Measurements from ENCODE around the gene CHRNA7.

CHRNA7 gene

DNA sequence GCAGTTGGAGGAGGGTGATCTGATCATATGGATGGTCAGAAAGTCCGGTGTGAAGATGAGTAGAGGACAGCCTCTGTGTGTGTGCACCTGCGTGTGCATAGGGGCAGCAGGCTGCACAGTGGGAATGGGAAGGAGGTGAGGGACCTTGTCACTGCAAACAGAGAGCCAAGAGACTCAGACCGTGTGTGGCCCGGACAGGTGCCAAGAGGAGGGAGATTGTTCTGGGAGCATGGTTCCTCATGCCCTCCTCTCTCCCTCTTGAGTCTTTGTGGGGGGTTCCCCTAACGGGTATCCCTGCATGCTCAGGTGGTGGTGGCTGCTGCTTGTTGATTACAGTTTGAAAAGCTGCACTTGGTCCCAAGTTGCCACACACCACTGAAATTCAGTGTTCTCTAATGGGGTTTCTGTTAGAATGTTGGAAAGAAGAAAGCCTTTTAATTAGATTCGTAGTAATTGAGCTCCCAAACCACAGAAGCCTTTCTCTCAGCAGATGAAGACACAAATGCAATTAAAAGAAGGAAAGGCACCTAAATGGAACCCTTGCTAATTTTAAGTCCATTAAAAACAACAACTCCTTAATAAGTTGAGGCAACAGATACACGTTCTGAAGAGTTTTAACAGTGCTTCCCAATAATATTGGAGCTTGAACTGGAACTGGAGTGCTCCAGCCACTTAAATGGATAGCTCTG is 68.9 kb downstream of the CHRNA7 start:
- Histone ChIP-seq H3K9ac (ENCODE audit: insufficient read length, low read depth) (no peak overlapping the region), H3K4me1 (ENCODE audit: insufficient read depth, insufficient read length) (peaks cover 5% of the 10 kb centered on the region), H3K36me3 (ENCODE audit: insufficient read depth, insufficient read length, low read length) (no peaks in the 10 kb centered on the region), H3K27me3 (ENCODE audit: insufficient read depth, insufficient read length) (no peaks in the 10 kb centered on the region), H3K4me3 (ENCODE audit: insufficient read length, low read depth) (no peak overlapping the region), H3K9me3 (ENCODE audit: insufficient read depth, low read length) (no peaks in the 10 kb centered on the region)
- TF ChIP-seq YY1 (IDR thresholded peaks at IDR 0.05; ENCODE audit: insufficient read depth, insufficient read length) (no peak), SUZ12 (IDR thresholded peaks at IDR 0.05; ENCODE audit: extremely low read depth, insufficient read depth, insufficient read length) (no peak), ZNF274 (IDR thresholded peaks at IDR 0.05; ENCODE audit: low read depth, low read length) (no peak)
- DNase-seq (ENCODE audit: low read depth, low spot score), result no peak

DNA sequence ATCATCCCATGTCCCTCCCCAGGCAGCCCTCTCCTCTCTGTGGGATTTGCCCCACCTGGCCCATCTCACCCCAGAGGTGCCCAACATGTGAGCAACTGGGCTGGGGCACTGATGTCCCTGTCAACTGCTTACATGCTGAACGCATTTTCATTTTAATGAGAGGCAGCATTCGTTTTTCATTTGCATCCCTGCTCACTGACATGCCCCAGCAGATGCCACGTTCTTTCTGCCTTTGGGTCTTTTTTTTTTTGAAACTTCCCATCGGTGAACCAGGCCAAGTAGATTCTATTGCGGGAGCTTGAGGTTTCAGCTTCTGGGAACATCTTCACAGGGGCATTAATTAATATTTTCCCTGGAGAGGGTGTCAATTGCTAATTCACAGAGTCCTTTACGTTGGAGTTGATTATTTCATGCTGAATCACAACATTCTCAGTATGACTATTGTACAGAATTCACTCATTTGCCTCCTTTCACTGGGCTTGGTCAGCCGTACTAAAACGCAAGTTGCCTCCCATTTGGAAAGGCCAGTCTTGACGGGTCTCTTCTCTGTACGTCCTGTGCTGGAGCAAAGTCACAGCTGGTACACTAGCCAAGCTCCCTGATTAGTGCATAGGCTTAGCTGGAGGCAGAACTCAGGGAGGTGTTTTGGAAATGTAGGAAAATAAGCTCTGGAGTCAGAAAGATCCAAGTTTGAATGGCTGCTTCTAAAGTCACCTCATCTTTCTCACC is 69.8 kb downstream of the CHRNA7 start:
- Histone ChIP-seq H3K9ac (ENCODE audit: insufficient read length, low read depth) (no peak overlapping the region), H3K4me1 (ENCODE audit: insufficient read depth, insufficient read length) (peaks cover 5% of the 10 kb centered on the region), H3K36me3 (ENCODE audit: insufficient read depth, insufficient read length, low read length) (no peaks in the 10 kb centered on the region), H3K27me3 (ENCODE audit: insufficient read depth, insufficient read length) (no peaks in the 10 kb centered on the region), H3K9me3 (ENCODE audit: insufficient read depth, low read length) (no peaks in the 10 kb centered on the region), H3K4me3 (ENCODE audit: insufficient read length, low read depth) (no peak overlapping the region)
- no peak for DNase-seq (ENCODE audit: low read depth, low spot score)
- no peak for TF ChIP-seq SUZ12 (IDR thresholded peaks at IDR 0.05; ENCODE audit: extremely low read depth, insufficient read depth, insufficient read length)

DNA sequence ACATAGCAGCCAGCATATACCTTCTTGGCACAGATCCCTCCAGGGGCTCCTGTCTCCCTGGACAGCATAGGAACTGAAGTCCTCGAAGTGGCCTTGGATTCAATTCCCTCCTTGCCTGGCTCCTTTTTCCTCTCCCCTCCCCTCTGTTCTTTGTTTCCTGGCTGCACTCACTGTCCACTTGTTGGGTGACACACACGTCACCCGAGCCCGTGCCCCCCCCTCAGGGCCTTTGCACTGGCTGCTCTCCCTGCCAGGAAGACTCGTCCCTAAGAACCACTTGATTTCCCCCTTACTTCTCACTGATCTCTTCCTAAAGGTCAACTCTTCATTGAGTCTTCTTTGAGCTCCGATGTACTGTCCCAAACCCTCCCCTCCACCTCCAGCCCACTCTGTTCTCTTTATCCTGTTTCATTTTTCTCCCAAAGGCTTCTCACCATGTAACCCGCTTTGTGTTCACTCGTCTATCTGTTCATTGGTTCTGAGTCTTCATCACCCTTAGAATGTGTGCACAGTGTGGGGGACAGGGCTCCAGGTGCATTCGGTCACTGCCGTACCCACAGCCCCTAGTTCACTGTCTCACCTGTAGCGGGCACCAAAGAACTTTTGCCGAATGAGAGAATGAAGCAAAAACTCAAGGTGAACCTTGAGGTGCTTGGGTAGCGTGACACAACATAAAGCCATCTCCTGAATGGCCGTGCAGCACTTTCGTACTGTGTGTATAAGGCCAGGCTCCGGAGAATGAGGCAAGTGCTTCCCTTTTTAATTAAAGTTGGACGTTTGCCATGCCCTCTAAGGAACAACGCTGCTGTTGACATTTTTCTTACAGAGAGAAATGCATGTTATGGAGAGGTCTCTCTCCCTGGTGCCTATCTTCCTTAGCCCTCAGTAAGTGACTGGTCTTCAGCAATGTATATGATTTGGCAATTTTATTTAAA is 74.0 kb downstream of the CHRNA7 start:
- no peak overlapping the region for H3K4me3 ChIP-seq (ENCODE audit: insufficient read length, low read depth)
- H3K9ac ChIP-seq (ENCODE audit: insufficient read length, low read depth), result no peak overlapping the region
- no peaks in the 10 kb centered on the region for H3K36me3 ChIP-seq (ENCODE audit: insufficient read depth, insufficient read length, low read length)
- H3K4me1 ChIP-seq (ENCODE audit: insufficient read depth, insufficient read length), result peaks cover 8% of the 10 kb centered on the region
- no peak for TF ChIP-seq YY1 (IDR thresholded peaks at IDR 0.05; ENCODE audit: insufficient read depth, insufficient read length)
- no peak for TF ChIP-seq SUZ12 (IDR thresholded peaks at IDR 0.05; ENCODE audit: extremely low read depth, insufficient read depth, insufficient read length)
- no peak for TF ChIP-seq ZNF274 (IDR thresholded peaks at IDR 0.05; ENCODE audit: low read depth, low read length)
- DNase-seq (ENCODE audit: low read depth, low spot score), result no peak
- H3K9me3 ChIP-seq (ENCODE audit: insufficient read depth, low read length), result peaks cover 5% of the 10 kb centered on the region; the same call in 1 of the 2 replicates
- no peaks in the 10 kb centered on the region for H3K27me3 ChIP-seq (ENCODE audit: insufficient read depth, insufficient read length)

DNA sequence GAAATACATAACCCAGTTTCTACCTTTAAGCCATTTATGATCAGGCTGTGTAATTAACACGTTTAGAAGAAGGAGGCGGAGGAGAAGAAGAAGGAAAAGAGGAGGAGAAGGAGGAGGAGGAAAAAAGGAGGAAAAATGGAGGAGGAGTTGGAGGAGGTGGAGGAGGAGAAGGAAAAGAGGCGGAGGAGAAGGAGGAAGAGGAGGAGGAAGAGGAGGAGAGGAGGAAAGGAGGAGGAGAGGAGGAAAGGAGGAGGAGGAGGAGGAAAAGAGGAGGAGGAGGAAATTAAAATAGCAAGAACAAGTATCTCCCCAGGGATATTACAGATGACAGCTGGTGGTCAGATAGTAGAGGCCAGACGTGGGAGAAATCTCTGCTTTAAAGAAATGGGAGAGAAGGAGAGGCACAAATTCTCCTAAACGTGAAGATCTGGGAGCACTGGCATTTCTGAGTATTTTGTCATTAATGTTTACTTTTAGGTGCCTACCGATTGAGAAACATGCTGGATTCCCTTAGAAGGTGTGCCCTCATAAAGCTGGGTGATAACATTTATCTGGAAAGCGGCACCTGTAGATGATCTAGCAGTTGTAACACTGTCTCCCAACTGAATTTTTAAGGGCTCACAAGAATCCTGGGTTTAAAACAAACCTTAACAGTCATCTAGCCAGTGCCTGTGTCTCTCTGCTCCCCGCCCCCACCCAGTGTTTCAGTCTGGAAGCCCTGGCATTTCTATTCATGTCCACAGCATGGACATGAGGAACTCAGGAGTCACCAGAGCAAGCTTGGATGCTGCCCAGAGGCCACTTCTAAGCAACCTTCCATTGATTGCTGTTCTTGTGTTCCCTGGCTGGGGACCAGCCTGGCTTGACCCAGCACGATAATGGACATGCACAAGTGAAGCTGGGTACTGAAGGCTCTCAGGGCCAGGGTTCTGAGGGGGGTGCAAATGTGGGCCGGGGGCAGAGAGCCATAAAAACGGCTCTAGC is 75.2 kb downstream of the CHRNA7 start:
- Histone ChIP-seq H3K9ac (ENCODE audit: insufficient read length, low read depth) (no peak overlapping the region), H3K27me3 (ENCODE audit: insufficient read depth, insufficient read length) (no peaks in the 10 kb centered on the region), H3K9me3 (ENCODE audit: insufficient read depth, low read length) (peaks cover 5% of the 10 kb centered on the region; the same call in 1 of the 2 replicates), H3K36me3 (ENCODE audit: insufficient read depth, insufficient read length, low read length) (no peaks in the 10 kb centered on the region), H3K4me3 (ENCODE audit: insufficient read length, low read depth) (no peak overlapping the region), H3K4me1 (ENCODE audit: insufficient read depth, insufficient read length) (peaks cover 6% of the 10 kb centered on the region)
- DNase-seq (ENCODE audit: low read depth, low spot score), result no peak
- no peak for TF ChIP-seq ZNF274 (IDR thresholded peaks at IDR 0.05; ENCODE audit: low read depth, low read length)
- TF ChIP-seq SUZ12 (IDR thresholded peaks at IDR 0.05; ENCODE audit: extremely low read depth, insufficient read depth, insufficient read length), result no peak
- TF ChIP-seq YY1 (IDR thresholded peaks at IDR 0.05; ENCODE audit: insufficient read depth, insufficient read length), result no peak

DNA sequence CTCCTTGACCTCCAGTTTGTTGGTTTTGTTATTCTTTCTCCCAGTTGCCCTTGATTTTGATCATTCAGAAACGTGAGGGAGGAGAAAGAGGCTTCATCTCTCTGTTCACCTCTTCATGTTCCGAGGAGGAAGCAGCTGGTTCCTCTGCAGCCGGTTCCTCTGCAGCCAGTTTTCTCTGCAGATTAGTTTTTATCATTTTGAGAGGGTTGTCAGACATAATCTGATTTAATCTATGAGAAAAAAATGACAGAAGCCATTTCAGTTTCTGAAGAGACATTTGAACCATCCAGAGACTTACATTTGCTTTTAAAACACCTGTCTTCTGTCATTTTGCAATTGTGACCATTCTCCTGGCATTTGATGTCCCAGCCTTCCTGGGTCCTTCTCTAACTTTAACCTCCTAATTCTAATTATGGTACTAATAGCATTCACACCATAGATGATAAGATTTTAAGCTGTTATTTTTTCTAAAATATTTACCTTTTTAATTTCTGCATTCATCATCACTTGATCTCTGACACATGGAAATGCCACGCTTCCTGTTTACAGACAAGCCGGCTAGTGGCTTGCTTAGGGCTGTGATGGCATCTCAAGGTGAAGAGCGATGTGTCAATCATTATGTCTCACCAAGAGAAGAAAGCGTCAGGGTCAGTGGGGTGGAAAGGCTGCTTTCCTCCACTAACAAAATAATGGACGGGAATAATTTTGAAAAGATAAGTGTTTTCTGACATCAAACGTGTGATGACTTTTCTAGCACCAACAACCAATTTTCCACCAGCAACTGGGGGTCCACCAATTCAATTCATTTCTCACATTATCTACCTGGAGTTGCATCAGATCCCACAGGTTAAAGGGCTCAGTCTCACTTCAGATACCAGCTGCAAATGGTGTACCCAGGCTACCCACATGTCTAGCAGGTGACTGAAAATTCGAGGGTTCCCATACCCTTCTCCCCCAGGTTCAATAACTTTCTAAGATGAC is 76.4 kb downstream of the CHRNA7 start:
- no peak for DNase-seq (ENCODE audit: low read depth, low spot score)
- H3K9me3 ChIP-seq (ENCODE audit: insufficient read depth, low read length), result peaks cover 5% of the 10 kb centered on the region; the same call in 1 of the 2 replicates
- H3K4me1 ChIP-seq (ENCODE audit: insufficient read depth, insufficient read length), result peaks cover 6% of the 10 kb centered on the region
- no peaks in the 10 kb centered on the region for H3K36me3 ChIP-seq (ENCODE audit: insufficient read depth, insufficient read length, low read length)
- H3K9ac ChIP-seq (ENCODE audit: insufficient read length, low read depth), result no peak overlapping the region
- H3K27me3 ChIP-seq (ENCODE audit: insufficient read depth, insufficient read length), result no peaks in the 10 kb centered on the region
- H3K4me3 ChIP-seq (ENCODE audit: insufficient read length, low read depth), result no peak overlapping the region
- TF ChIP-seq SUZ12 (IDR thresholded peaks at IDR 0.05; ENCODE audit: extremely low read depth, insufficient read depth, insufficient read length) (no peak), YY1 (IDR thresholded peaks at IDR 0.05; ENCODE audit: insufficient read depth, insufficient read length) (no peak), ZNF274 (IDR thresholded peaks at IDR 0.05; ENCODE audit: low read depth, low read length) (no peak)

All from NT2/D1 (cell line).